Muscle layer of duodenum (tissue), 2 donors: Measurements from ENCODE around the gene CHST7.

Source experiments
- H3K27ac ChIP-seq: one replicate; pipeline ENCODE4 v1.7.0; 2013; ENCODE audit warnings: mild to moderate bottlenecking, low read length
- H3K27me3 ChIP-seq: one replicate; pipeline ENCODE4 v1.7.0; 2013; ENCODE audit warnings: low read depth, mild to moderate bottlenecking, control low read depth, low read length
- H3K36me3 ChIP-seq, 2 donors: one replicate each; pipeline ENCODE4 v1.7.0; 2013; ENCODE audit warnings: low read length in 2 of 2, control low read depth in 1 of 2, mild to moderate bottlenecking in 1 of 2; ENCODE audit not compliant: insufficient read depth in 2 of 2, control insufficient read depth in 1 of 2
- H3K4me1 ChIP-seq, 2 donors: one replicate each; pipeline ENCODE4 v1.7.0; 2013; ENCODE audit warnings: low read length in 2 of 2, mild to moderate bottlenecking in 2 of 2, control low read depth in 1 of 2, moderate library complexity in 1 of 2; ENCODE audit not compliant: insufficient read depth in 2 of 2, control insufficient read depth in 1 of 2
- H3K4me3 ChIP-seq, 2 donors: one replicate each; pipeline ENCODE4 v1.7.0; 2013; ENCODE audit warnings: low read length in 2 of 2, low read depth in 1 of 2, mild to moderate bottlenecking in 1 of 2
- H3K9me3 ChIP-seq, 2 donors: one replicate each; pipeline ENCODE4 v1.7.0; 2013; ENCODE audit warnings: low read length in 2 of 2, control low read depth in 1 of 2, mild to moderate bottlenecking in 1 of 2; ENCODE audit not compliant: control insufficient read depth in 1 of 2
- donor health status: healthy.

CHST7 gene

GRCh38 chrX:46634577-46634976, 61.0 kb downstream of the CHST7 start:
- Histone ChIP-seq H3K4me3 (no peak overlapping the region), H3K27ac (no peak overlapping the region), H3K9me3 (no peaks in the 10 kb centered on the region), H3K4me1 (no peaks in the 10 kb centered on the region), H3K27me3 (no peaks in the 10 kb centered on the region), H3K36me3 (no peaks in the 10 kb centered on the region)

GRCh38 chrX:46635186-46635585, 61.6 kb downstream of the CHST7 start:
- Histone ChIP-seq H3K36me3 (no peaks in the 10 kb centered on the region), H3K27ac (no peak overlapping the region), H3K27me3 (no peaks in the 10 kb centered on the region), H3K9me3 (no peaks in the 10 kb centered on the region), H3K4me1 (no peaks in the 10 kb centered on the region), H3K4me3 (no peak overlapping the region)

- Histone ChIP-seq H3K4me1 (no peaks in the 10 kb centered on the region), H3K4me3 (no peak overlapping the region), H3K9me3 (no peaks in the 10 kb centered on the region), H3K36me3 (no peaks in the 10 kb centered on the region), H3K27me3 (no peaks in the 10 kb centered on the region), H3K27ac (no peak overlapping the region)
Measured at GRCh38 chrX:46636223-46636622, 62.7 kb downstream of the CHST7 start.

- Histone ChIP-seq H3K9me3 (no peaks in the 10 kb centered on the region), H3K27me3 (no peaks in the 10 kb centered on the region), H3K4me1 (no peaks in the 10 kb centered on the region), H3K4me3 (no peak overlapping the region), H3K36me3 (no peaks in the 10 kb centered on the region), H3K27ac (no peak overlapping the region)
Measured at GRCh38 chrX:46637938-46638337, 64.4 kb downstream of the CHST7 start.

GRCh38 chrX:46642145-46642544, 68.6 kb downstream of the CHST7 start:
- no peaks in the 10 kb centered on the region for H3K27me3 ChIP-seq
- H3K36me3 ChIP-seq, result no peaks in the 10 kb centered on the region
- H3K4me3 ChIP-seq, result no peak overlapping the region
- H3K4me1 ChIP-seq, result no peaks in the 10 kb centered on the region
- no peaks in the 10 kb centered on the region for H3K9me3 ChIP-seq
- H3K27ac ChIP-seq, result no peak overlapping the region

GRCh38 chrX:46643636-46644035, 70.1 kb downstream of the CHST7 start:
- Histone ChIP-seq H3K36me3 (no peaks in the 10 kb centered on the region), H3K4me3 (no peak overlapping the region), H3K27ac (no peak overlapping the region), H3K4me1 (no peaks in the 10 kb centered on the region), H3K9me3 (no peaks in the 10 kb centered on the region), H3K27me3 (no peaks in the 10 kb centered on the region)

- Histone ChIP-seq H3K36me3 (no peaks in the 10 kb centered on the region), H3K4me1 (peaks cover 0 to 16% of the 10 kb centered on the region in 2 donors), H3K4me3 (no peak overlapping the region), H3K9me3 (no peaks in the 10 kb centered on the region), H3K27ac (no peak overlapping the region), H3K27me3 (no peaks in the 10 kb centered on the region)
Measured at GRCh38 chrX:46645614-46646013, 72.0 kb downstream of the CHST7 start.

- Histone ChIP-seq H3K27ac (no peak overlapping the region), H3K4me3 (no peak overlapping the region), H3K27me3 (no peaks in the 10 kb centered on the region), H3K4me1 (peaks cover 0 to 17% of the 10 kb centered on the region in 2 donors), H3K36me3 (no peaks in the 10 kb centered on the region), H3K9me3 (no peaks in the 10 kb centered on the region)
Measured at GRCh38 chrX:46647251-46647650, 73.7 kb downstream of the CHST7 start.
